HL-60 (cell line): Measurements from ENCODE around the gene ADAM12.

Source experiments
- CTCF ChIP-seq: IDR thresholded peaks from one replicate; pipeline ENCODE4 v1.5.1; 2011; ENCODE audit warnings: low read length, control low read depth, inconsistent platforms; ENCODE audit not compliant: insufficient read depth
- POLR2AphosphoS5 ChIP-seq: IDR thresholded peaks from 2 replicates; pipeline ENCODE4 v1.6.1; 2012; ENCODE audit warnings: low read depth

GRCh38 chr10:126210051-126210651, 178.1 kb downstream of the ADAM12 start:
- TF ChIP-seq CTCF (no peak), POLR2AphosphoS5 (no peak)
